Kidney (tissue), 14 donors: Measurements from ENCODE around the gene SLC25A39. TPM values are rescaled to one million over a fixed set of nuclear protein-coding genes. Genes with fewer than 3 reads are reported as not detected.

Experiments used
- DNase-seq, 5 donors: peaks; one replicate each; pipeline ENCODE4 v3.0.0-alpha.2; 2013 to 2020
- FAIRE-seq: peaks from 2 replicates; lab custom pipeline; 2012; peaks lifted over from hg19 to GRCh38; lab: Jason Lieb, UNC
- H3K27ac ChIP-seq, 2 donors: one replicate each; pipeline ENCODE4 v1.7.0; 2013; ENCODE audit warnings: low read depth in 2 of 2, low read length in 2 of 2, inconsistent platforms in 1 of 2
- H3K27me3 ChIP-seq: one replicate; pipeline ENCODE4 v1.7.1; 2013; ENCODE audit warnings: low read length, inconsistent platforms; ENCODE audit not compliant: control insufficient read depth, insufficient read depth
- H3K36me3 ChIP-seq, 3 donors: one replicate each; pipeline versions ENCODE4 v1.7.0 to v1.7.1; 2013; ENCODE audit warnings: low read length in 3 of 3, control low read depth in 1 of 3, inconsistent platforms in 1 of 3; ENCODE audit not compliant: insufficient read depth in 3 of 3, control insufficient read depth in 2 of 3
- H3K4me1 ChIP-seq, 3 donors: one replicate each; pipeline versions ENCODE4 v1.7.0 to v1.7.1; 2013; ENCODE audit warnings: low read length in 3 of 3, inconsistent platforms in 1 of 3, low read depth in 1 of 3; ENCODE audit not compliant: control insufficient read depth in 2 of 3, insufficient read depth in 2 of 3
- H3K4me3 ChIP-seq, 3 donors: one replicate each; pipeline versions ENCODE4 v1.7.0 to v1.8.1; 2013; ENCODE audit warnings: low read length in 3 of 3, control low read depth in 1 of 3, inconsistent platforms in 1 of 3
- H3K9ac ChIP-seq, 3 donors: one replicate each; pipeline versions ENCODE4 v1.7.0 to v1.7.1; 2013; ENCODE audit warnings: low read length in 3 of 3, control low read depth in 1 of 3, inconsistent platforms in 1 of 3
- H3K9me3 ChIP-seq, 3 donors: one replicate each; pipeline versions ENCODE4 v1.7.0 to v1.7.1; 2013; ENCODE audit warnings: low read length in 3 of 3, control low read depth in 1 of 3, inconsistent platforms in 1 of 3; ENCODE audit not compliant: control insufficient read depth in 2 of 3, insufficient read depth in 1 of 3
- intact Hi-C: fragments of 100-400 bp; cut with DNase I; formaldehyde crosslinking; loops from one replicate; pipeline ENCODE4 v1.11.1; 2022
- polyA plus RNA-seq: library from polyadenylated mRNA; stranded (reverse); fragments of 350-450 nt; fragmentation: Illumina TruSeq; extraction: RNeasy Lipid Tissue Mini Kit (QIAGEN cat#74804); gene quantifications from one replicate; pipeline ENCODE4 v1.2.3, GENCODE V29; 2014; ENCODE audit warnings: low read depth, low replicate concordance; ENCODE audit not compliant: insufficient read depth
- total RNA-seq: library from RNA; stranded (reverse); fragmentation: NEBNext Ultra II Directional; extraction: Animal tissue kit (Norgen Biotek cat#: 25700); gene quantifications from one replicate; pipeline ENCODE4 v1.2.1, GENCODE V29; 2021
- TF ChIP-seq, protein P1 (sequence below): IDR thresholded peaks from 3 replicates; pipeline ENCODE4 v1.5.1; 2012; ENCODE audit warnings: mild to moderate bottlenecking, moderate library complexity, borderline replicate concordance; ENCODE audit not compliant: insufficient read depth; ENCODE audit errors: extremely low read depth
- donor health status: control.
- donor health status: control.
- donor health status: control.
- donor health status: control.
- donor health status: control.
- donor health status: DM: yes; HTN: yes; CAD: no.
- donor health status: Normal renal cell carcinoma (clear cell type).

The SLC25A39 gene
- total and polyA plus RNA-seq, 2 donors from 2014 or later = 107 to 389 TPM

DNA sequence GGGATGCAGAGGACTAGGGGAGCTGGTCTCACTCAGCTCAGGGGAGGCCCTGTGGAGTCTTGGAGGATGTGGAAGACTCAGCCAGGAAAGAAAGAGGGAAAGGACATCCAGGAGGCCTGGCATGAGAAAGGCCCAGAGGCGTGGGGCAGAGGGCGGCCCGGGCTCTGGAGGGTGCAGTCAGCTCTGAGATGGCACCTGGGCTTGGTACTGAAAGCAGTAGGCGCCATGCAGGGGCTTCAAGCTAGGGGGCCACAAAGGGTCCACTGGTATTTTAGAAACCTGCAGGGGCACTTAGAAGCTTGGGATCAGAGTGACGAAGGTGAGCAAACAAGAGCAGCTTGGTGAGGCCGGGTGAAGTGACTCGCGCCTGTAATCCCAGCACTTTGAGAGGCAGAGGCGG is 33.4 kb upstream of the SLC25A39 start:
- no peaks in the 10 kb centered on the region for H3K27me3 ChIP-seq
- no peak for DNase-seq
- H3K36me3 ChIP-seq = no peaks in the 10 kb centered on the region
- H3K9ac ChIP-seq = no peak overlapping the region
- TF ChIP-seq, protein P1, sequence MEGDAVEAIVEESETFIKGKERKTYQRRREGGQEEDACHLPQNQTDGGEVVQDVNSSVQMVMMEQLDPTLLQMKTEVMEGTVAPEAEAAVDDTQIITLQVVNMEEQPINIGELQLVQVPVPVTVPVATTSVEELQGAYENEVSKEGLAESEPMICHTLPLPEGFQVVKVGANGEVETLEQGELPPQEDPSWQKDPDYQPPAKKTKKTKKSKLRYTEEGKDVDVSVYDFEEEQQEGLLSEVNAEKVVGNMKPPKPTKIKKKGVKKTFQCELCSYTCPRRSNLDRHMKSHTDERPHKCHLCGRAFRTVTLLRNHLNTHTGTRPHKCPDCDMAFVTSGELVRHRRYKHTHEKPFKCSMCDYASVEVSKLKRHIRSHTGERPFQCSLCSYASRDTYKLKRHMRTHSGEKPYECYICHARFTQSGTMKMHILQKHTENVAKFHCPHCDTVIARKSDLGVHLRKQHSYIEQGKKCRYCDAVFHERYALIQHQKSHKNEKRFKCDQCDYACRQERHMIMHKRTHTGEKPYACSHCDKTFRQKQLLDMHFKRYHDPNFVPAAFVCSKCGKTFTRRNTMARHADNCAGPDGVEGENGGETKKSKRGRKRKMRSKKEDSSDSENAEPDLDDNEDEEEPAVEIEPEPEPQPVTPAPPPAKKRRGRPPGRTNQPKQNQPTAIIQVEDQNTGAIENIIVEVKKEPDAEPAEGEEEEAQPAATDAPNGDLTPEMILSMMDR = no peak
- H3K4me1 ChIP-seq = peaks cover 5 to 9% (median 5%) of the 10 kb centered on the region in 3 donors
- no peak overlapping the region for H3K27ac ChIP-seq
- no peak for FAIRE-seq
- no peak overlapping the region for H3K4me3 ChIP-seq
- no peaks in the 10 kb centered on the region for H3K9me3 ChIP-seq
- intact Hi-C loops = no loop called here

DNA sequence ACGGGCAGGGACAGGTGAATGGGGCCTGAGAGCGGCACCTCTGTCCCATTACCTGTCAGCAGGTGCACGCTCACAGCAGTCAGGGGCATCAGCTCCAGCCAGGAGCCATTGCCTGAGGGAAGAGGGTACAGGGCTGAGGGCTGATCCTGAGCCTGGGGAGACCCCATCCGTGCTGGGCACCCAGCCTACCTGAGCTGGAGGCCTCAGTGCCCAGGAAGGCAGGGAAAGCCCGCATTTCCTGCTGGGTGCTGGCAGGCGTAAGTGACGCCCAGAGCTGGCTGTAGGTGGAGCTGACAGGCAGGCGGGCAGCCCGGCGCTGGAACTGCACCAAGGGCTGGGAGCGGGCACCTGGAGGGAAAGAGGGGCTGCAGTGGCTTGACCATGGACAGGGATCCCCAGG is 31.6 kb upstream of the SLC25A39 start:
- Histone ChIP-seq H3K4me1 (peaks cover 3 to 6% (median 3%) of the 10 kb centered on the region in 3 donors), H3K36me3 (peaks cover 0 to 6% (median 5%) of the 10 kb centered on the region in 3 donors), H3K27me3 (no peaks in the 10 kb centered on the region), H3K4me3 (no peak overlapping the region), H3K9ac (no peak overlapping the region), H3K27ac (no peak overlapping the region), H3K9me3 (no peaks in the 10 kb centered on the region)
- intact Hi-C loops = no loop called here
- FAIRE-seq (no peak), DNase-seq (no peak)
- TF ChIP-seq, protein P1 = no peak

DNA sequence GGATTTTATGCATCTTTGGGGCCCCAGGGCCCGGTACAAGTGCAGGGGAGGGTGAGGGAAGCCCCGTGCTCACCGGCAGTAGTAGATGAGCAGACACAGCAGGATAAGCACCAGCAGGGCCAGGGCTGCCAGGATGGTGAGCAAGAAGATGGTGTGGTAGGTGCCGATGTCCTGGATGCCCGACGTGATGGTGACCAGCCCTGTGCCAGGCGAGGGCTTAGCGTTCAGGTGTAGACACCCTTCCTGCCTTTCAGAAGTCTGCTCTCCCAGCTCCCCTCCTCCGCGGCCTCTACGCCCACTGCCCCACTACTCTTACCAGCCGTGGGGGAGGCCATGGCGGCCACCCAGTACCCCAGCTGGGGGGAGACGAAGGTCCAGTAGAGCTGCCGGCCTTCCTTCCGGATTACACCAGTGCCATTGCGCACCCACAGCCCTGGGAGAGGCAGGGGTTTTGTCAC is 31.0 kb upstream of the SLC25A39 start:
- Histone ChIP-seq H3K9ac (no peak overlapping the region), H3K36me3 (peaks cover 0 to 10% (median 8%) of the 10 kb centered on the region in 3 donors), H3K4me1 (peaks cover 0 to 6% (median 0%) of the 10 kb centered on the region in 3 donors), H3K27me3 (no peaks in the 10 kb centered on the region), H3K9me3 (no peaks in the 10 kb centered on the region), H3K4me3 (no peak overlapping the region), H3K27ac (no peak overlapping the region)
- no peak for DNase-seq
- TF ChIP-seq, protein P1 = no peak
- FAIRE-seq = no peak
- intact Hi-C loops = no loop called here
